ENCODE data around the gene ZNF567. TPM values are rescaled to one million over a fixed set of nuclear protein-coding genes. Genes with fewer than 3 reads are reported as not detected.
A peak's percentile ranks its signal among the peaks of the same experiment; 100 is the strongest.
"Not testable (repeated sequence)": the region's sequence is repeated elsewhere in the genome, so short reads cannot be mapped to it uniquely, and the experiment has no call there.

ZNF567 gene
- 7.7 TPM for total RNA-seq (ENCODE audit: insufficient read depth, low replicate concordance)

DNA sequence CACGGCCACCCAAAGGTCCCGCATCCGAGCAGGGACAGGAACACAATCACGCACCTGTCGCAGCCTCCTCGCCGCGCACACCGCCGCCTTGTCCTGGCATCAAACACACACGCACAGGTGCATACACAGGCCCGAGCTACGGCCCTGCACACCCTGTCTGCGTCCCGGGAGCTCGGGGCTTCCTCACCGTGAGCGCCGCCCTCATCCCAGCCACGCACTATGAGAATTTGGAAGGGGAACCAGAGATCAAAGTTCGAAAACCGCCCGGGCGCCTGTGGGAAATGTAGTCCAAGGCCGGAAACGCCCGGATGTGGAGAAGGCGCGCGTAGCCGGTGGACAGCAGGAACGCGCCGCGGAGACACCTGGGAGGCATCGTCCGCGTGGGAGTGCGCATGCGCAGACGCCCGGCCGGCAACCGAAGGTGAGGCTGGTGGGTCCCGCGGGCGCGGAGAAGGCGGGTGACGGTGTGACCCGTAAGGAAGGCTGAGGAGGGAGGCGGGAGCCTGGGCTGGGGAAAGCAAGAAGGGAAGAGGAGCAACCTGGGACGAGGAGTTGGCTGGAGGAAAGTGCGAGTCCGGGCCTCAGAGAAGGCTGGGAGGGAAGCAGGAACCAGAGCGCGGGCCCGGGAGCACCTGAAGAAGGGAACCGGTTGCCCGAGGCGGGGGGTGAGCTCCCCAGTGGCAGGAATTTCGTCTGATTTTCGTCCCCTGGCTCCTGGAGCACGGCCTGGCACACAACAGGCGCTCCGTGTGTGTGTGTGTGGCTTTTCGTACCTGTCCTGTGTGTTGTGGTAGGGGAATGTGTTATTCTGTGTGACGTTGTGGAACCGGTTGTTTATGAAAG lies at the start of gene ZNF567:
Gene ZNF567, plus strand, starts transcription at position 399 of the 843 bp plus-strand sequence. CDS start 7,256 bp downstream, outside the sequence.
- DNase-seq (ENCODE audit: low spot score), result peak; percentile 98

DNA sequence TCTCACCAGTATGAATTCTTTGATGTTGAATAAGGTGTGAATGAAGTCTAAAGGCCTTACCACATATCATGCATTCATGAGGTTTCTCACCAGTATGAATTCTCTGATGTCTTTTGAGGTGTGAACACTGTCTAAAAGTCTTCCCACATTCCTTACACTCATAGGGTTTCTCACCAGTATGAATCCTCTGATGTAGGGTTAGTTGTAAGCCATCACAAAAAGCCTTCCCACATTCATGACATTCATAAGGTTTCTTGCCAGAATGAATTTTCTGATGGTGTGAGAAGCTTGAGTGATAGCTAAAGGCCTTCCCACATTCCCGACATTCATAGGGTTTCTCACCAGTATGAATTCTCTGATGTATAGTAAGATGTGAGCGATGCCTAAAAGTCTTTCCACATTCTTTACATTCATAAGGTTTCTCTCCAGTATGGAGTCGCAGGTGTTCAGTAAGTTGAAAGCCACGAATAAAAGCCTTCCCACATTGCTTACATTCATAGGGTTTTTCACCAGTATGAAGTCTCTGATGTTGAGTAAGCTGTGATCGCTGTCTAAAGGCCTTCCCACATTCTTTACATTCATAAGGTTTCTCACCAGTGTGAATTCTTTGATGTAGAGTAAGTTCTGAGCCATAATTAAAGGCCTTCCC lies 48.4 kb upstream of the ZNF567 start:
- DNase-seq (ENCODE audit: low spot score), result no peak

DNA sequence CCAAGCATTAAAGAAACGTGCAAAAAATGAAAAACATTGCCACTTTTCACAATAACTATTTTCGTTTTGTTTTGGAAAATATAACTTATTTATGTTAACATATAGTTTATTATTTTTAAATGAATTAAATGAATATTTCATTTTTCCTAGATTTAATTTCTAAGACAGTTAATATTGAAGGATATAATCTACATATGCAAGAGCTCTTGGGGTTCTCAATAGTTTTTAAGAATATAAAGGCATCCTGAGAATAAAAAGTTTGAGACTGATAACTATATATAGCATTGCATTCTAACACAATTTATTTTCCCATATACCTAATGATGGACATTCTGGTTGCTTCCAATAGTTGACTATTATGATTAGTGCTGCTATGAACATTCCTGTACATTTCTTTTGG lies 40.7 kb upstream of the ZNF567 start:
- DNase-seq (ENCODE audit: low spot score), result no peak

DNA sequence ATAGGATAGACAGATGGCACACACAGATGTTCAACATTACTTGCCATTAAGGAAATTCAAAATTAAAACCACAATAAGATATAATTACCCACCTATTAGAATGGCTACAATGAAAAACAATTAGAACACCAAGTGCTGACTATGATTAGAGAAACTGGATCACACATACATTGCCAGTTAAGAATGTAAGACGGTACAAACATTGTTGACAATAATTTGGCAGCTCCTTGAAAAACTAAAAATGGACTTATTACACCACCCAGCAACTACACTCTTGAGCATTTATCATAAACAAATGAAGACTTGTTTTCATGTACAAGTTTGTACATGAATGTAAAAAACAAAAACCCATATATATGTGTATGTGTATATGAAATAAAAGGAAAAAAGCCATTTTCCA lies 34.5 kb upstream of the ZNF567 start:
- DNase-seq (ENCODE audit: low spot score), result no peak

DNA sequence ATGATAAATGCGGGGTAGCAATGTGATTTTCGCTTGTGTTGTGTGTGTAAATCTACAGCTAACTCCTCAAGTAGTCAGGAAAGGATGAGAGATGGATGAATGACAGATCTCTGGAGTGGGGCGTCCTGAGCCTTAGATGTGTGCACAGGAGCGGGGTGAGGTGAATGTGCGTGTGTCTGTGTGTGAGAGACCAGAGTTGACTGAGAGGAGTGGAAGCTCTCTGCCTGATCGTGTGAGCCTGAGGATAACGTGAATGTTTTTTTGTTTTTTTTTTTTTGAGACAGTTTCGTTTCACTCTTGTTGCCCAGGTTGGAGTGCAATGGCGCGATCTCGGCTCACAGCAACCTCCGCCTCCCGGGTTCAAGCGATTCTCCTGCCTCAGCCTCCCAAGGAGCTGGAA lies 21.6 kb upstream of the ZNF567 start:
- DNase-seq (ENCODE audit: low spot score), result no peak

DNA sequence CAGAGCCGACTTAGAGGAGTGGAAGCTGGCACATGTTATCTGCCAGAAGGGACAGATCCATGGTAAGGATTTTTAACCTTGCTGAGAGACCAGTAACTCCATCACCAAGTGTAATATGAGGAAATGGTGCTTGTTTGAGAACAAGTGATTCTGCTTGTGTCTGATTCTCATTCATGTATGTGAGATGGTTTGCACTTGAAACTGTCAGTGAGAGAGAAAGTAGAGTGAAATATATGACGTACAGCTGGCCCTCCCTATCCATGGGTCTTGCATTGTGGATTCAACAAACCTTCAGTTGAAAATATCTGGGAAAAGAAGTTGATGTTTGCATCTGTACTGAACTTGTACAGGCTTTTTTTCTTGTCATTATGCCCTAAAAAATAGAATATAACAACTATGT lies 18.8 kb upstream of the ZNF567 start:
- DNase-seq (ENCODE audit: low spot score), result no peak

DNA sequence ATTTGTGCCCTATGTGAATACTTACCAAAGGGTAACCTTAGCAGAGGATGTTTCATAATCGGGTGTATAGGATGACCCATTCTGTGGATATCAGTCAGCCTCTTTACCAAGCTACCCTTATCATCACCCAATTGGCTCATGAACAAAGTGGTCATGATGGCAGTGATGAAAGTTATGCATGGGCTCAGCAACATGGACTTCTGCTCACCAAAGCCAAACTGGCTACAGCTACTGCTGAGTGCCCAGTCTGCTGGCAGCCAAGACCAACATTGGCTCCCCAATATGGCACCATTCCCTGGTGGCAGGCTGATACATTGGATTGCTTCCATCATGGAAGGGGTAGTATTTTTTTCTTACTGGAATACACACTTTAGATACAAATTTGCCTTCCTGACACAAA lies 15.0 kb upstream of the ZNF567 start:
- no peak for DNase-seq (ENCODE audit: low spot score)

DNA sequence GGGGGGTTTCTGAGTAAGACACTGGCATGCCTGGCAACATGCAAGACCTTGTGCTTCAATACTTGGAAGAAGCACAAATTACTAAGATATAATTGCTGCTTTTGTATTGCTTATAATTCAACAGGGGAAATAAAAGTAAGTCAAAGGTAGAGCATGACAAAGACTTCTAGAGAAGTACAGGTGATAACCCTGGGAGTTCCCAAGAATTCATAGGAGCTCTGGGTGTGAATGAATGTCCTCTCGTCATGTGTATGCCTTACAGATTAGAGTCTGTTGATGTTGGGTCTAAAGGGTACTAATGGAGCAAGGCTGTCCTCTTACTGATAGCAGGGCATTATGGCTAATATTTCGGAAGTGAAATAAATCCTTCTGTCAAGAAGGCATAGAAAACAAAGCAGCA lies 13.2 kb upstream of the ZNF567 start:
- DNase-seq (ENCODE audit: low spot score), result no peak

DNA sequence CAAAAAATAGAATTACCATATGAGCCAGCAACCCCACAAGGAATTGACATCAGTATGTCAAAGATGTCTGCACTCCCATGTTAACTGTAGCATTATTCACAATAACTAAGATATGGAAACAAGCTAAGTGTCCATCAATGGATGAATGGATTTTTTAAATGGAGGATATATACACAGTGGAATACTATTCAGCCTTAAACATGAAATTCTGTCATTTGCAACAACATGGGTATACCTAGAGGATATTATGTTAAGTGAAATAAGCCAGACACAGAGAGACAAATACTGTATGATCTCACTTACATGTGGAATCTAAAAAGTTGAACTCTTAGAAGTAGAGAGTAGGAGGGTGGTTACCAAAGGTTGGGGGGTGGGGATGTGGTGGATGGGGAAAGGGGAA lies 8.0 kb upstream of the ZNF567 start:
- DNase-seq (ENCODE audit: low spot score), result no peak

DNA sequence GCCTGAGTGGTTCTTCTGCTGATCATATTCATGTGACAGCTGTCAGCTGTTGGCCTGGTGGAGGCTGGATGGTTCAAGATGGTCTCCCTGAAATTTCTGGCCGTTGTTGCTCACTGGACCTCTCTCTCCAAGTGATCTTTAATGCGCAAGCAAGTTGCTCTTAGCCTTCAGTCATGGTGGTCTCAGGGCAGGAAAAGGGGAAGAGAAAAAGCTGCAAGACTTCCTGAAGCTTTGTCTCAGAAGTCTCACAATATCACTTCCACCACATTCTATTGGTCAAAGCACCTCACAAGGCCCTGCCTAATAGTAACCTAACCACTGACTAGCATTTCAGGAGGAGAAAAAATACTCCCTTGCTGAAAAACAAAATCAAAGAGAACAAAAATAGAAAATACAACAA lies 1.6 kb upstream of the ZNF567 start:
- no peak for DNase-seq (ENCODE audit: low spot score)

DNA sequence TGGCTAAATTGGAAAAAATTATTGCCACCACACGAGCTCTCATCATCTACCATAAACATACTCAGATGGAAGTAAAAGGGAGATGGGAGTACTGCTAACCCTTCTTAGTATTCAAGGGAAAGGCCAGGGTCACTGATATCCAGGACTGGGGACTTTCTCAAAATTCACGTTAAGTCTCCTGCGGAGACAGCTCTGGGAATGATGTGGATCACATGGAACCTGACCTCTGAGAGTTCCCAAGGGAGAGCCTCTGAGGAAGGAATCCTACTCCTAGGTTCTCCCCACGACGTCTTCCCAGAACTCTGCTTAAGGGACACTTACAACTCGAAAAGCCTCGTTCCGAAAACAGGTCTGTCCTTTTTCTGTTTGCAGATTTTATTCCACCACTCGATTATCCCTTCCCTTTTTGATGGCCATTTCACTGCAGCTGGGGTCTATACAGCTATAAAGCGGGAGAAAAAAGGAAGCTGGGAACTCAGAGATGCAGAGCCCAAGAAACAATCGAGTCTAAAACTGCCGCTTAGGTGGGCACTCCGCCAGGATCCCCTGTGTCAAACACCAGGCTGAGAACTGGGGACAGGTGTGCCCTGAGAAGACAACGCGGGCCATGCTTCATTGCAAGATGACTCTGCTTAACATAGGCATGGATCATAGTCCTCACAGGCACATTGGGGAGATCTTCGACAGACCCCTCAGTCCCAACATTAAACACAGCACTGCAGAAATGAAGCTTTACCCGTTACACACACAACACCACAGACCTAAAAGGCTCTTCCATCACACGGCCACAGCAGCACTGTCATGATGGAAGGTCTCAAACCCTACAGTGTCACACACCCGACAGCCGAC lies 823 bp upstream of the ZNF567 start:
- DNase-seq (ENCODE audit: low spot score), result peak; percentile 5

DNA sequence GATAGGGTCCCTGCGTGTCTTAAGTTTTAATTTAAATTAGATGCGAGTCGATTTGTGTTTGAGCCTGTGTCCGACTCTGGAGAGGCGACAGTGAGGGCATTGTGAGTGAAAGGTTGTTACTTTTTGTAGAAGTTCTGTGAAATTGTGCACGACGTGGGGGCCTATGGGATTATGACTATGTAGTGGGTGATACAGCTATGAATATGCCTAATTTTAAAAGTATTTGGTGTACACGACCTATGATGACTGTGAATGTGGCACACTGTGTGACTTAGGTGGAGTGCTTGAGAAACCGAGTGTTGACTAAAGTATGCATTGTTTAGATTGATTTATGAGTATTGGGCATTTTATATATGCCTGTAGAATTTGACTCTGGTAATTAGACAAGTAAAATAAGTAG lies 646 bp downstream of the ZNF567 start:
- DNase-seq (ENCODE audit: low spot score), result no peak

DNA sequence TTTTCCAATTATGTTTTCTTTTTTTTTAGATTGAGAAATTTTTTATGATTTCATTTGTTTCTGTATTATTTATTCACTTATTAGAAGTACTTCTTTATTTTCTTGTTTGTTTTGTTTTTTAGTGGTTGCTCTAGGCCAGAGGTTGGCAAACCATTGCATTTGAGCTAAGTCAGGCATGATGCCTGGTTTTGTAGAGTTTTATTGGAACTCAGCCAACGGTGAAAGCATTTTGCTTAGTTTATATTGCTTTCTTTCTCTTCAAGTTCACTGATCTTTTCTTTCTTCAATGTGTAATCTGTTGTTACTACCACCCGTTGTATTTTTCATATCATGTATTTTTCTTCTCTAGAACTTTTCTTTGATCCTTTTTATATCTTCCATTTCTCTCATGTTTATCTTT lies 19.7 kb downstream of the ZNF567 start:
- no peak for DNase-seq (ENCODE audit: low spot score)

DNA sequence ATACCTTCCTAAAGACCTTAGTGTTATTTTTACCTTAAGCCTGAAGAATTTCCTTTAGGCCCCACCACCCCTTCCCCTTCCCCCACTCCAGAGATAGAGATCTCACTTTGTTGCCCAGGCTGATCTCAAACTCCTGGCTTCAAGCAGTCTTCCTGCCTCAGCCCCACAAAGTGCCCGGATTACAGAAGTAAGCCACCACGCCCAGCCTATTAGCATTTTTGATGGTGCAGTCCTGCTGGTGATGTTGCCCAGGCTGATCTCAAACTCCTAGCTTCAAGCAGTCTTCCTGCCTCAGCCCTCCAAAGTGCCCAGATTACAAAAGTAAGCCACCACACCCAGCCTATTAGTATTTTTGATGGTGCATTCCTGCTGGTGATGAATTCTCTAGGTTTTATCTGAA lies 22.0 kb downstream of the ZNF567 start:
- DNase-seq (ENCODE audit: low spot score), result no peak

DNA sequence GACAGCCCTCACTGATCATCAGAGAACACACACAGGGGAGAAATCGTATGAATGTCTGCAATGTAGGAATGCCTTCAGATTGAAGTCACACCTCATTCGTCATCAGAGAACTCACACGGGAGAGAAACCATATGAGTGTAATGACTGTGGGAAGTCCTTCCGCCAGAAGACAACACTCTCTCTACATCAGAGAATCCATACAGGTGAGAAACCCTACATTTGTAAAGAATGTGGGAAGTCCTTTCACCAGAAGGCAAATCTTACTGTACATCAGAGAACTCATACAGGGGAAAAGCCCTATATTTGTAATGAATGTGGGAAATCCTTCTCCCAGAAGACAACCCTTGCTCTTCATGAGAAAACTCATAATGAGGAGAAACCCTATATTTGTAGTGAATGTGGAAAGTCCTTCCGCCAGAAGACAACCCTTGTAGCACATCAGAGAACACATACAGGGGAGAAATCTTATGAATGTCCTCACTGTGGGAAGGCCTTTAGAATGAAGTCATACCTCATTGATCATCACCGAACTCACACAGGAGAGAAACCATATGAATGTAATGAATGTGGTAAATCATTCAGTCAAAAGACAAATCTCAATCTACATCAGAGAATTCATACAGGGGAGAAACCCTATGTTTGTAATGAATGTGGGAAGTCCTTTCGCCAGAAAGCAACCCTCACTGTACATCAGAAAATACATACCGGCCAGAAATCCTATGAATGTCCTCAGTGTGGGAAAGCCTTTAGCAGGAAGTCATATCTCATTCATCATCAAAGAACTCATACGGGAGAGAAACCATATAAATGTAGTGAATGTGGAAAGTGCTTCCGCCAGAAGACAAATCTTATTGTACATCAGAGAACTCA lies 32.5 kb downstream of the ZNF567 start:
- DNase-seq (ENCODE audit: low spot score), result no peak

DNA sequence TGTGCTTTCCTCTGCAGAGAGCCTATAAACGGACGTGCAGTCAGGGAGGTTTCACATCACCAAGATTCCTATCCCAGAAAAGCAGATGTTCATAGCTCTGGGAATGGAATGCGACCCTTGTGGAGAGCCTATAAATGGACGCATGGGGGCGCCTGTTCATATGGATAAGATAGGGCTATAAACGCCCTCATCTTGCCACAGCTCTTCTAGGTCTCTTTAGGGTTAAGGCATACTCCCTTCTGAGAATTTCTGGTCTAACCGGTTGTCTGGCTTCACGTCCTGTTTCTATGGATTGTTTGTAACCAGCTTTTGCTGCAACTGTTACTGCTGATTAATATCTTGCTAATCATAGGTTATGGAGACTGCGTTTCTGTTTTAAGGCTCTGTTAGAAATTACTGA lies 48.8 kb downstream of the ZNF567 start:
- not testable (repeated sequence) for DNase-seq (ENCODE audit: low spot score)

DNA sequence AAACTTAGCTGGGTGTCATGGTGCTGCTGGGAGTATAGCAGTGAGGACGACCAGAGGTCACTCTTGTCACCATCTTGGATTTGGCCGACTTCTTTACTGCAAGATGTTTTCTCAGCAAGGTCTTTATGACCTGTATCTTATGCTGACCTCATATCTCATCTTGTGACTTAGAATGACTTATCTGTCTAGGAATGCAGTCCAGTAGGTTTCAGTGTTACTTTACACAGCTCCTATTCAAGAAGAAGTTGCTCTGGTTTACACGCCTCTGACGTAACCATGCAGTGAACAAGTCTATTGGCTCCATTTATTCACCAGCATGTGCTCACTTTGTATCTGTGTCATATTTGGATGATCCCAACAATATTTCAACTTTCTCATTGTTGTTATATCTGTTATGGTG lies 58.5 kb downstream of the ZNF567 start:
- DNase-seq (ENCODE audit: low spot score), result no peak

DNA sequence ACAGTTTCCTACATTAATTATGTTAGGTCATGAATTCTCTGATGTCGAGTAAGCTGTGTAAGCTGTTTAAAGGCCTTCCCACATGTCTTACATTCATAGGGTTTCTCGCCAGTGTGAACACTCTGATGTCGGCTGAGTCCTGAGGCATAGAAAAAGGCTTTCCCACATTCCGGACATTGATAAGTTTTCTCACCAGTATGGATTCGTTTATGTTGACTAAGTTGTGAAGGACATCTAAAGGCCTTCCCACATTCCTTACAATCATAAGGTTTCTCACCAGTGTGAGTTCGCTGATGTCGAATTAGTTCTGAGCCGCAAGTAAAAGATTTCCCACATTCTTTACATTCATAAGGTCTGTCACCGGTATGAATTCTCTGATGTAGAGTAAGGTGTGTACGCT lies 60.3 kb downstream of the ZNF567 start:
- no peak for DNase-seq (ENCODE audit: low spot score)

DNA sequence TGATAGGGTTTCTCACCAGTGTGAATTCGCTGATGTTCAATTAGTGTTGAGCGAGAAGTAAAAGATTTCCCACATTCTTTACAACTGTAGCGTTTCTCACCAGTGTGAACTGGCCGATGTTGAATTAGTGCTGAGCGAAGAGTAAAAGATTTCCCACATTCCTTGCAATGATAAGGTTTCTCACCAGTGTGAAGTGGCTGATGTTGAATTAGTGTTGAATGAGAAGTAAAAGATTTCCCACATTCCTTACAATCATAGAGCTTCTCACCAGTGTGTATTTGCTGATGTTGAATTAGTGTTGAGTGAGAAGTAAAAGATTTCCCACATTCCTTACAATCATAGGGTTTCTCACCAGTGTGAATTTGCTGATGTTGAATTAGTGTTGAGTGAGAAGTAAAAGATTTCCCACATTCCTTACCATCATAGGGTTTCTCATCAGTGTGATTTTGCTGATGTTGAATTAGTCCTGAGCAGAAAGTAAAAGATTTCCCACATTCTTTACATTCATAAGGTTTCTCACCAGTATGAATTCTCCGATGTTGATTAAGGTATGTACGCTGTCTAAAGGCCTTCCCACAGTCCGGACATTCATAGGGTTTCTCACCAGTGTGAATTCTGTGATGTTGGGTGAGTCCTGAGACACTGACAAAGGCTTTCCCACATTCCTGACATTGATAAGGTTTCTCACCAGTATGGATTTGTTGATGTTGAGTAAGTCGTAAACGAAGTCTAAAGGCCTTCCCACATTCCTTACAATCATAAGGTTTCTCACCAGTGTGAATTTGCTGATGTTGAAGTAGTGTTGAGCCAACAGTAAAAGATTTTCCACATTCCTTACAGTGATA lies 61.2 kb downstream of the ZNF567 start:
- DNase-seq (ENCODE audit: low spot score), result no peak

DNA sequence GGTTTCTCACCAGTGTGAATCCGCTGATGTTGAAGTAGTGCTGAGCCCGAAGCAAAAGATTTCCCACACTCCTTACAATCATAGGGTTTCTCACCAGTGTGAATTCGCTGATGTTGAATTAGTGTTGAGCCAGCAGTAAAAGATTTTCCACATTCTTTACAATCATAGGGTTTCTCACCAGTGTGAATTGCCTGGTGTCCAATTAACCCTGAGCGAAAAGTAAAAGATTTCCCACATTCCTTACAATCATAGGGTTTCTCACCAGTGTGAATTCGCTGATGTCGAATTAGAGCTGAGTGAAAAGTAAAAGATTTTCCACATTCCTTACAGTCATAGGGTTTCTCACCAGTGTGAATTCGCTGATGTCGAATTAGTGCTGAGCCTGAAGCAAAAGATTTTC lies 62.2 kb downstream of the ZNF567 start:
- not testable (repeated sequence) for DNase-seq (ENCODE audit: low spot score)

Data from umbilical cord (tissue), 2 donors.